ENCODE measurements around the gene SOBP.

SOBP gene

DNA sequence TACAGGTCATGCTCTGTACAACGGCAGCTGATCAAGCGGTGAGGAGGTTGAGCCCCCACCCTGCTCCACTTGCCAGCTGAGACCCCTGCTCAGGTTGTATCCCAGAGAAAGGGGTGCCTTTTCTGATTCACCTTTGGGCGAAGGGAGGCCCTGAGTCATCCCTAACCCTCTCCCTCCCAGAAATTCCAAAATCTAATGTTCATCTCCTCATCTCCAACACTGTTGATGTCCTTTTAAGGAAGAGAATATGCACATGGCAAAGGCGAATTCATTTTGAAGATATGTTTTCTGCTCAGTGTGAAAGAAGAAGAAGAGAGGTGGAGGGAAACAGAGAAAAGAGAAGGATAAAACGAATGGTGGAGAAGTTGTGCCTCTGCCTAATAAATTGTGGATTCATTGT lies 213.7 kb downstream of the SOBP start:
- ChIA-PET CTCF (interaction anchor here (0.6 to 4.2 kb wide), 44 partner anchors 10 to 1667 kb away, joined by 3 to 30 read pairs (median 4); partner anchors contain the start of gene BEND3), POLR2A (no interaction called here)
- TF ChIP-seq, protein P1, sequence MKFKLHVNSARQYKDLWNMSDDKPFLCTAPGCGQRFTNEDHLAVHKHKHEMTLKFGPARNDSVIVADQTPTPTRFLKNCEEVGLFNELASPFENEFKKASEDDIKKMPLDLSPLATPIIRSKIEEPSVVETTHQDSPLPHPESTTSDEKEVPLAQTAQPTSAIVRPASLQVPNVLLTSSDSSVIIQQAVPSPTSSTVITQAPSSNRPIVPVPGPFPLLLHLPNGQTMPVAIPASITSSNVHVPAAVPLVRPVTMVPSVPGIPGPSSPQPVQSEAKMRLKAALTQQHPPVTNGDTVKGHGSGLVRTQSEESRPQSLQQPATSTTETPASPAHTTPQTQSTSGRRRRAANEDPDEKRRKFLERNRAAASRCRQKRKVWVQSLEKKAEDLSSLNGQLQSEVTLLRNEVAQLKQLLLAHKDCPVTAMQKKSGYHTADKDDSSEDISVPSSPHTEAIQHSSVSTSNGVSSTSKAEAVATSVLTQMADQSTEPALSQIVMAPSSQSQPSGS (tag by site-specific recombination; IDR thresholded peaks at IDR 0.05; ENCODE audit: low read depth) = no peak
- TF ChIP-seq BCL11B (tag by site-specific recombination; IDR thresholded peaks at IDR 0.05; ENCODE audit: low read depth) (no peak), ZBTB8A (tag by site-specific recombination; IDR thresholded peaks at IDR 0.05) (no peak), TCF7L2 (IDR thresholded peaks at IDR 0.05; ENCODE audit: borderline replicate concordance, low read depth, low read length) (no peak), ZNF174 (tag by site-specific recombination; IDR thresholded peaks at IDR 0.05) (no peak), ZNF626 (tag by site-specific recombination; IDR thresholded peaks at IDR 0.05) (no peak), ZFP3 (tag by site-specific recombination; IDR thresholded peaks at IDR 0.05; ENCODE audit: low read depth) (no peak), ZNF221 (tag by site-specific recombination; IDR thresholded peaks at IDR 0.05; ENCODE audit: borderline replicate concordance) (no peak), HOXD13 (CRISPR knock-in tag; IDR thresholded peaks at IDR 0.05; ENCODE audit: borderline replicate concordance) (no peak), ZNF26 (tag by site-specific recombination; IDR thresholded peaks at IDR 0.05) (no peak), SCRT1 (tag by site-specific recombination; IDR thresholded peaks at IDR 0.05; ENCODE audit: borderline replicate concordance) (no peak), ZNF501 (tag by site-specific recombination; IDR thresholded peaks at IDR 0.05) (no peak), SP2 (tag by site-specific recombination; IDR thresholded peaks at IDR 0.05) (no peak), ZNF202 (tag by site-specific recombination; IDR thresholded peaks at IDR 0.05; ENCODE audit: borderline replicate concordance) (no peak), ZNF777 (tag by site-specific recombination; IDR thresholded peaks at IDR 0.05; ENCODE audit: borderline replicate concordance) (no peak), GLI2 (tag by site-specific recombination; IDR thresholded peaks at IDR 0.05; ENCODE audit: borderline replicate concordance, low read depth) (no peak)
- TF ChIP-seq, protein P2, sequence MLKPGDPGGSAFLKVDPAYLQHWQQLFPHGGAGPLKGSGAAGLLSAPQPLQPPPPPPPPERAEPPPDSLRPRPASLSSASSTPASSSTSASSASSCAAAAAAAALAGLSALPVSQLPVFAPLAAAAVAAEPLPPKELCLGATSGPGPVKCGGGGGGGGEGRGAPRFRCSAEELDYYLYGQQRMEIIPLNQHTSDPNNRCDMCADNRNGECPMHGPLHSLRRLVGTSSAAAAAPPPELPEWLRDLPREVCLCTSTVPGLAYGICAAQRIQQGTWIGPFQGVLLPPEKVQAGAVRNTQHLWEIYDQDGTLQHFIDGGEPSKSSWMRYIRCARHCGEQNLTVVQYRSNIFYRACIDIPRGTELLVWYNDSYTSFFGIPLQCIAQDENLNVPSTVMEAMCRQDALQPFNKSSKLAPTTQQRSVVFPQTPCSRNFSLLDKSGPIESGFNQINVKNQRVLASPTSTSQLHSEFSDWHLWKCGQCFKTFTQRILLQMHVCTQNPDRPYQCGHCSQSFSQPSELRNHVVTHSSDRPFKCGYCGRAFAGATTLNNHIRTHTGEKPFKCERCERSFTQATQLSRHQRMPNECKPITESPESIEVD (tag by site-specific recombination; IDR thresholded peaks at IDR 0.05) = no peak
- TF ChIP-seq, protein P3, sequence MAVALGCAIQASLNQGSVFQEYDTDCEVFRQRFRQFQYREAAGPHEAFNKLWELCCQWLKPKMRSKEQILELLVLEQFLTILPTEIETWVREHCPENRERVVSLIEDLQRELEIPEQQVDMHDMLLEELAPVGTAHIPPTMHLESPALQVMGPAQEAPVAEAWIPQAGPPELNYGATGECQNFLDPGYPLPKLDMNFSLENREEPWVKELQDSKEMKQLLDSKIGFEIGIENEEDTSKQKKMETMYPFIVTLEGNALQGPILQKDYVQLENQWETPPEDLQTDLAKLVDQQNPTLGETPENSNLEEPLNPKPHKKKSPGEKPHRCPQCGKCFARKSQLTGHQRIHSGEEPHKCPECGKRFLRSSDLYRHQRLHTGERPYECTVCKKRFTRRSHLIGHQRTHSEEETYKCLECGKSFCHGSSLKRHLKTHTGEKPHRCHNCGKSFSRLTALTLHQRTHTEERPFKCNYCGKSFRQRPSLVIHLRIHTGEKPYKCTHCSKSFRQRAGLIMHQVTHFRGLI (tag by site-specific recombination; IDR thresholded peaks at IDR 0.05) = no peak
- Histone ChIP-seq H3K36me3 (ENCODE audit: control insufficient read depth in 2 of 2, insufficient read depth in 1 of 2, low read length in 2 of 2) (no peaks in the 10 kb centered on the region), H3K4me3 (ENCODE audit: low read depth, low read length) (no peak overlapping the region), H3K4me1 (ENCODE audit: control insufficient read depth, insufficient read depth, low read length) (no peaks in the 10 kb centered on the region), H3K27ac (ENCODE audit: extremely low read depth, low read depth, low read length) (no peak overlapping the region), H3K9me3 (ENCODE audit: control insufficient read depth, insufficient read depth, low read depth, low read length) (no peaks in the 10 kb centered on the region)

DNA sequence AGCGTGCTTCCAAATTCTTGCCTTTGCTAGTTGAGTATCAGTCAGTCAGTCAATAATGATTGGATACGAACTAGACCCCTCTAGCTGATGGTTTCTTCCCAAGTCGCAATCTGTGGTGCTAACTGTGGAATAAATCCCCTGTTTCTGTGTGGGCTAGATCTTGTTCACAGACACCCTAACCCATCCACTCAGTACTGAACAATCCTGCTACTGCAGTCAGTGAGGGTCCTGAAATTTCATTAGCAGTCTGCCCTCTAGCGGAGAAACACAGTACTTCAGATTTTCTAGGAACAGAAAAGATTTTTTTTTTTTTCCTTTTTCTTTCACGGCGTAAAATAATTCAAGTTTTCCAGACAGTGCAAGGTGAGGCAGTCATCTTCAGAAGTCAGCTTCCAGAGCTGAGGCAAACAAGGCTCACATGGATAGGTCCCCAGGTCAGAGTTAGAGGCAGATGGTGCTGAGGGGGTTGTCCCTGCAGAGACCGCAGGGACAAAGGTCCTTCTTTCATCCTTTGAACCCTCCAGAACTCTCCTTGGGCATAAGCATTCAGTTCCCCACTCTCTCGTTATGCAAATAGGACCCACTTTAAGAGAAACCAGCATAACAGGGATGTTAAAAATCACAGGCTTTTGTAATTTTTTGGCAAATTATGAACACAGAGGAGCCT lies 214.6 kb downstream of the SOBP start:
- Histone ChIP-seq H3K4me3 (ENCODE audit: low read depth, low read length) (no peak overlapping the region), H3K4me1 (ENCODE audit: control insufficient read depth, insufficient read depth, low read length) (no peaks in the 10 kb centered on the region), H3K36me3 (ENCODE audit: control insufficient read depth in 2 of 2, insufficient read depth in 1 of 2, low read length in 2 of 2) (no peaks in the 10 kb centered on the region), H3K9me3 (ENCODE audit: control insufficient read depth, insufficient read depth, low read depth, low read length) (no peaks in the 10 kb centered on the region), H3K27ac (ENCODE audit: extremely low read depth, low read depth, low read length) (no peak overlapping the region)
- TF ChIP-seq ZNF677 (tag by site-specific recombination; IDR thresholded peaks at IDR 0.05) = no peak
- TF ChIP-seq, protein P4, sequence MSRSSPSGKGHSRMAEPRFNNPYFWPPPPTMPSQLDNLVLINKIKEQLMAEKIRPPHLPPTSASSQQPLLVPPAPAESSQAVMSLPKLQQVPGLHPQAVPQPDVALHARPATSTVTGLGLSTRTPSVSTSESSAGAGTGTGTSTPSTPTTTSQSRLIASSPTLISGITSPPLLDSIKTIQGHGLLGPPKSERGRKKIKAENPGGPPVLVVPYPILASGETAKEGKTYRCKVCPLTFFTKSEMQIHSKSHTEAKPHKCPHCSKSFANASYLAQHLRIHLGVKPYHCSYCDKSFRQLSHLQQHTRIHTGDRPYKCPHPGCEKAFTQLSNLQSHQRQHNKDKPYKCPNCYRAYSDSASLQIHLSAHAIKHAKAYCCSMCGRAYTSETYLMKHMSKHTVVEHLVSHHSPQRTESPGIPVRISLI (tag by site-specific recombination; IDR thresholded peaks at IDR 0.05) = peak; percentile 86
- TF ChIP-seq, protein P5, sequence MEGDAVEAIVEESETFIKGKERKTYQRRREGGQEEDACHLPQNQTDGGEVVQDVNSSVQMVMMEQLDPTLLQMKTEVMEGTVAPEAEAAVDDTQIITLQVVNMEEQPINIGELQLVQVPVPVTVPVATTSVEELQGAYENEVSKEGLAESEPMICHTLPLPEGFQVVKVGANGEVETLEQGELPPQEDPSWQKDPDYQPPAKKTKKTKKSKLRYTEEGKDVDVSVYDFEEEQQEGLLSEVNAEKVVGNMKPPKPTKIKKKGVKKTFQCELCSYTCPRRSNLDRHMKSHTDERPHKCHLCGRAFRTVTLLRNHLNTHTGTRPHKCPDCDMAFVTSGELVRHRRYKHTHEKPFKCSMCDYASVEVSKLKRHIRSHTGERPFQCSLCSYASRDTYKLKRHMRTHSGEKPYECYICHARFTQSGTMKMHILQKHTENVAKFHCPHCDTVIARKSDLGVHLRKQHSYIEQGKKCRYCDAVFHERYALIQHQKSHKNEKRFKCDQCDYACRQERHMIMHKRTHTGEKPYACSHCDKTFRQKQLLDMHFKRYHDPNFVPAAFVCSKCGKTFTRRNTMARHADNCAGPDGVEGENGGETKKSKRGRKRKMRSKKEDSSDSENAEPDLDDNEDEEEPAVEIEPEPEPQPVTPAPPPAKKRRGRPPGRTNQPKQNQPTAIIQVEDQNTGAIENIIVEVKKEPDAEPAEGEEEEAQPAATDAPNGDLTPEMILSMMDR (tag by site-specific recombination; IDR thresholded peaks at IDR 0.05) = 0 out of 2 replicates have a peak, but pooled peaks have one; percentile 21
- peak; percentile 63 for TF ChIP-seq ZNF654 (tag by site-specific recombination; IDR thresholded peaks at IDR 0.05; ENCODE audit: low read depth)
- POLR2A ChIA-PET = no interaction called here
- CTCF ChIA-PET = interaction anchor here (0.5 to 4.2 kb wide), 57 partner anchors 9 to 1803 kb away, joined by 3 to 30 read pairs (median 4); partner anchors contain the start of gene BEND3

All from HEK293 (cell line).